GM12878 (cell line): Measurements from ENCODE around the gene TBL3. TPM values are rescaled to one million over a fixed set of nuclear protein-coding genes. Genes with fewer than 3 reads are reported as not detected.

Experiments used
- ATAC-seq: fragments of 200-7000 bp; cut with Tn5 transposase; 3 replicates; pipeline ENCODE4 v1.9.1; 2020; ENCODE audit warnings: mild to moderate bottlenecking, moderate library complexity
- BruUV-seq: library from RNA; stranded (reverse); fragments of 400-500 nt; replicated peaks from 2 replicates; lab custom pipeline; 2021; lab: Mats Ljungman, UMichigan
- CTCF ChIA-PET: fragments of 300-600 bp; sonication (Branson Sonifier 250); formaldehyde crosslinking; extraction: SDS; loops from one replicate; lab custom pipeline; 2021; ENCODE audit warnings: inconsistent platforms; lab: Yijun Ruan, JAX
- POLR2A ChIA-PET: fragments of 350-600 bp; formaldehyde crosslinking; extraction: SDS; loops from one replicate; lab custom pipeline; 2021; ENCODE audit warnings: inconsistent platforms; lab: Charles Lee
- RAD21 ChIA-PET: fragments of 300-600 bp; sonication (Branson Sonifier 250); formaldehyde crosslinking; loops from one replicate; lab custom pipeline; 2023; ENCODE audit warnings: antibody characterized with exemption; ENCODE audit not compliant: unreplicated experiment; lab: Charles Lee
- SMC1A ChIA-PET: fragments of 300-600 bp; sonication (Branson Sonifier 250); formaldehyde crosslinking; loops from one replicate; lab custom pipeline; 2023; ENCODE audit not compliant: unreplicated experiment, uncharacterized antibody; lab: Charles Lee
- DNase-seq: peaks from one replicate; pipeline ENCODE4 v3.0.0-alpha.2; 2011; ENCODE audit warnings: low read depth, low spot score
- FAIRE-seq: peaks from 3 replicates; lab custom pipeline; 2011; peaks lifted over from hg19 to GRCh38; lab: Jason Lieb, UNC
- H2AFZ ChIP-seq: 2 replicates; pipeline ENCODE4 v1.6.0; 2011; ENCODE audit warnings: low read depth, low read length, control low read depth; ENCODE audit not compliant: control insufficient read depth
- H3K27ac ChIP-seq: 2 replicates; pipeline ENCODE4 v1.5.1; 2011; ENCODE audit warnings: control low read depth; ENCODE audit not compliant: control insufficient read depth, insufficient read depth
- H3K27me3 ChIP-seq, 2 experiments: replicated peaks in 1 of 2; 2 replicates each; pipeline versions ENCODE4 v1.6.0 to v1.6.1; 2011; ENCODE audit warnings: low read length in 1 of 2; ENCODE audit not compliant: control insufficient read depth in 2 of 2, insufficient read depth in 2 of 2
- H3K36me3 ChIP-seq, 2 experiments: 2 replicates each; pipeline ENCODE4 v1.5.1; 2011; ENCODE audit warnings: low read length in 1 of 2; ENCODE audit not compliant: control insufficient read depth in 2 of 2, insufficient read depth in 2 of 2
- H3K4me1 ChIP-seq: 2 replicates; pipeline ENCODE4 v1.6.1; 2011; ENCODE audit warnings: mild to moderate bottlenecking, low read length, moderate library complexity, mixed read lengths; ENCODE audit not compliant: control insufficient read depth, insufficient read depth
- H3K4me2 ChIP-seq: 2 replicates; pipeline ENCODE4 v1.6.0; 2011; ENCODE audit warnings: control low read depth; ENCODE audit not compliant: control insufficient read depth, insufficient read depth
- H3K4me3 ChIP-seq: fragments of 200-600 bp; sonication (generic); 2 replicates; pipeline ENCODE4 v1.5.1; 2016
- H3K79me2 ChIP-seq: 2 replicates; pipeline ENCODE4 v1.6.0; 2011; ENCODE audit warnings: low read length; ENCODE audit not compliant: control insufficient read depth, insufficient read depth
- H3K9ac ChIP-seq: 2 replicates; pipeline ENCODE4 v1.8.0; 2011; ENCODE audit warnings: low read length, control low read depth, mixed read lengths; ENCODE audit not compliant: control insufficient read depth, insufficient read depth
- H3K9me3 ChIP-seq: replicated peaks from 3 replicates; pipeline ENCODE4 v1.5.1; 2011; ENCODE audit warnings: mild to moderate bottlenecking, low read length; ENCODE audit not compliant: control insufficient read depth, insufficient read depth
- H4K20me1 ChIP-seq: 2 replicates; pipeline ENCODE4 v1.6.0; 2011; ENCODE audit not compliant: control insufficient read depth, insufficient read depth
- BMI1 ChIP-seq: fragments of 450-650 bp; IDR thresholded peaks from 2 replicates; pipeline ENCODE4 v1.6.1; 2016; ENCODE audit warnings: mild to moderate bottlenecking, moderate library complexity, borderline replicate concordance
- CUX1 ChIP-seq: IDR thresholded peaks from 2 replicates; pipeline ENCODE4 v1.6.1; 2012; ENCODE audit warnings: improper control_type of control experiment, low read depth, low read length; ENCODE audit not compliant: insufficient replicate concordance
- EP300 ChIP-seq, 2 experiments: fragments of 150-350 bp in 1 of 2; IDR thresholded peaks; 2 replicates each; pipeline ENCODE4 v1.6.1; 2011 to 2012; ENCODE audit warnings: low read depth in 2 of 2, low read length in 2 of 2, borderline replicate concordance in 1 of 2, improper control_type of control experiment in 1 of 2, inconsistent platforms in 1 of 2; ENCODE audit not compliant: control insufficient read depth in 1 of 2
- FOS ChIP-seq: IDR thresholded peaks from 3 replicates; pipeline ENCODE4 v1.6.1; 2011; ENCODE audit warnings: borderline replicate concordance; ENCODE audit not compliant: insufficient read length; ENCODE audit errors: extremely low read depth
- GATAD2B ChIP-seq: fragments of 450-650 bp; conservative IDR thresholded peaks from 2 replicates; pipeline ENCODE4 v1.6.1; 2017; ENCODE audit warnings: low read depth, mild to moderate bottlenecking, moderate library complexity
- MTA3 ChIP-seq: IDR thresholded peaks from 2 replicates; pipeline ENCODE4 v1.6.1; 2012; ENCODE audit warnings: low read length, inconsistent platforms, borderline replicate concordance
- MYB ChIP-seq: fragments of 150-350 bp; IDR thresholded peaks from 2 replicates; pipeline ENCODE4 v1.6.1; 2014; ENCODE audit warnings: mild to moderate bottlenecking, low read depth, low read length, borderline replicate concordance
- POU2F2 ChIP-seq: IDR thresholded peaks from 3 replicates; pipeline ENCODE4 v1.6.1; 2011; ENCODE audit warnings: low read depth, mild to moderate bottlenecking, low read length, borderline replicate concordance
- RCOR1 ChIP-seq: conservative IDR thresholded peaks from 2 replicates; pipeline ENCODE4 v1.6.1; 2012; ENCODE audit warnings: low read depth, low read length, improper control_type of control experiment
- SMARCA5 ChIP-seq: fragments of 450-650 bp; IDR thresholded peaks from 2 replicates; pipeline ENCODE4 v1.6.1; 2017; ENCODE audit warnings: mild to moderate bottlenecking
- TCF7 ChIP-seq: IDR thresholded peaks from 2 replicates; pipeline ENCODE4 v1.6.1; 2014; ENCODE audit warnings: antibody characterized with exemption, borderline replicate concordance
- YBX1 ChIP-seq: fragments of 450-650 bp; IDR thresholded peaks from 2 replicates; pipeline ENCODE4 v1.6.1; 2016; ENCODE audit warnings: antibody characterized with exemption
- ZNF592 ChIP-seq: fragments of 450-650 bp; IDR thresholded peaks from 2 replicates; pipeline ENCODE4 v1.6.1; 2017; ENCODE audit warnings: mild to moderate bottlenecking, moderate library complexity
- ZNF622 ChIP-seq: fragments of 450-650 bp; IDR thresholded peaks from 2 replicates; pipeline ENCODE4 v1.6.1; 2017; ENCODE audit warnings: mild to moderate bottlenecking, inconsistent platforms
- WGBS: methylation state at CpG from one replicate; pipeline ENCODE4 v1.1.6; 2016; ENCODE audit warnings: low lambda C conversion rate; ENCODE audit not compliant: insufficient replicate concordance, insufficient coverage; ENCODE audit errors: missing lambda C conversion rate; 5-methylcytosine and 5-hydroxymethylcytosine counted together
- in situ Hi-C: fragments of 300-500 bp; cut with MboI; formaldehyde crosslinking; loops from 9 replicates; pipeline ENCODE4 v1.14.3; 2018; ENCODE audit warnings: mixed read lengths
- intact Hi-C: fragments of 100-400 bp; cut with micrococcal nuclease; formaldehyde crosslinking; loops from one replicate; pipeline ENCODE4 v1.14.2; 2022; ENCODE audit not compliant: unreplicated experiment
- polyA plus RNA-seq, 11 experiments: library from polyadenylated mRNA; depleted of rRNA in 4 of 11; unstranded in 6 of 11; stranded (reverse) in 5 of 11; fragments of >200 nt; fragmentation: Nextera tagmentation in 4 of 11; fragmentation: Illumina TruSeq in 1 of 11; extraction: Ambion mirVana in 4 of 11; extraction: Trizol in 1 of 11; gene quantifications; 1 replicate in 1 of 11; 2 replicates in 10 of 11; pipeline versions ENCODE4 v1.2.1 to v1.2.3, GENCODE V29; 2011 to 2016; ENCODE audit warnings: inconsistent platforms in 2 of 11, missing spikeins in 2 of 11, low read depth in 1 of 11
- total RNA-seq, 4 experiments: library from RNA; depleted of rRNA in 3 of 4; stranded (reverse); fragments of >200 nt in 3 of 4; fragmentation: Illumina TruSeq in 1 of 4; extraction: Trizol in 1 of 4; gene quantifications; 2 replicates each; pipeline versions ENCODE4 v1.2.1 to v1.2.3, GENCODE V29; 2013 to 2021
- TF ChIP-seq, protein P1 (sequence below): IDR thresholded peaks from 2 replicates; pipeline ENCODE4 v1.6.1; 2012; ENCODE audit warnings: low read length, inconsistent platforms

The TBL3 gene
- total and polyA plus RNA-seq, 10 of the 15 experiments (the other 5 are each of a cell fraction or from before 2014, with no cell fraction given), result 1.2 to 101 (median 34.2) TPM

DNA sequence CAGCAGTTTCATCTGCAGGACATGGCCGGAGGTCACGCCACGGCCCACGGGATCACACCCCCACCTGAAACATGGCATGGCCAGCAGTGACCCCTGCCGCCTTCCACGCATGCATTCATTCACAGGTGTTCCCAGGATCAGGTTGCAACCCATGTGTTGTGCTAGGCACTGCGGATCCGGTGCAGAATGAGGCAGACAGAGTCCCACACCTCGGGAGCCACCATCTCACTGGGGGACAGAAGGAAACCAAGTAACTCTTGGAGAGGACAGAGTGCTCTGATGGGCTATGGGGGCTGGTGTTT lies 24.5 kb upstream of the TBL3 start:
- ATAC-seq, result no peak
- WGBS, result 68% methylated on average over 9 of the region's 9 CpGs
- H3K27ac ChIP-seq, result no peak overlapping the region
- peaks cover 7% of the 10 kb centered on the region; the same call in 1 of the 2 replicates for H3K4me1 ChIP-seq
- no peak for FAIRE-seq
- TF ChIP-seq SMARCA5 (no peak), MTA3 (no peak), POU2F2 (no peak), YBX1 (no peak), EP300 (IDR thresholded peaks at IDR 0.05; ENCODE audit: borderline replicate concordance in 1 of 2, control insufficient read depth in 1 of 2, low read depth in 2 of 2, low read length in 2 of 2) (no peak), ZNF592 (no peak), MYB (no peak), GATAD2B (no peak), CUX1 (no peak), ZNF622 (no peak), BMI1 (no peak), TCF7 (no peak), FOS (no peak), RCOR1 (no peak)
- TF ChIP-seq, protein P1, sequence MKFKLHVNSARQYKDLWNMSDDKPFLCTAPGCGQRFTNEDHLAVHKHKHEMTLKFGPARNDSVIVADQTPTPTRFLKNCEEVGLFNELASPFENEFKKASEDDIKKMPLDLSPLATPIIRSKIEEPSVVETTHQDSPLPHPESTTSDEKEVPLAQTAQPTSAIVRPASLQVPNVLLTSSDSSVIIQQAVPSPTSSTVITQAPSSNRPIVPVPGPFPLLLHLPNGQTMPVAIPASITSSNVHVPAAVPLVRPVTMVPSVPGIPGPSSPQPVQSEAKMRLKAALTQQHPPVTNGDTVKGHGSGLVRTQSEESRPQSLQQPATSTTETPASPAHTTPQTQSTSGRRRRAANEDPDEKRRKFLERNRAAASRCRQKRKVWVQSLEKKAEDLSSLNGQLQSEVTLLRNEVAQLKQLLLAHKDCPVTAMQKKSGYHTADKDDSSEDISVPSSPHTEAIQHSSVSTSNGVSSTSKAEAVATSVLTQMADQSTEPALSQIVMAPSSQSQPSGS, result no peak
- SMC1A ChIA-PET, result no interaction called here
- no peak overlapping the region for H2AFZ ChIP-seq
- RAD21 ChIA-PET, result no interaction called here
- no peaks in the 10 kb centered on the region for H3K9me3 ChIP-seq
- H3K79me2 ChIP-seq, result peaks cover 6% of the 10 kb centered on the region
- no peaks in the 10 kb centered on the region; a peak in 1 of 4 replicates for H3K27me3 ChIP-seq
- no peaks in the 10 kb centered on the region for H3K36me3 ChIP-seq
- H3K4me2 ChIP-seq, result no peak overlapping the region
- CTCF ChIA-PET, result no interaction called here
- no peaks in the 10 kb centered on the region for H4K20me1 ChIP-seq
- H3K4me3 ChIP-seq, result no peak overlapping the region
- no TSS peak for BruUV-seq
- in situ Hi-C loops, result no loop called here
- no peak overlapping the region for H3K9ac ChIP-seq
- DNase-seq, result no peak
- intact Hi-C loops, result no loop called here
- POLR2A ChIA-PET, result interaction anchor here (0.7 kb wide), 1 partner anchor 164 kb away, joined by 3 read pairs; the partner anchor contains the start of gene NUBP2
